ENCODE measurements around the gene NSRP1.
"Not testable (repeated sequence)": the region's sequence is repeated elsewhere in the genome, so short reads cannot be mapped to it uniquely, and the experiment has no call there.

The NSRP1 gene, protein sequence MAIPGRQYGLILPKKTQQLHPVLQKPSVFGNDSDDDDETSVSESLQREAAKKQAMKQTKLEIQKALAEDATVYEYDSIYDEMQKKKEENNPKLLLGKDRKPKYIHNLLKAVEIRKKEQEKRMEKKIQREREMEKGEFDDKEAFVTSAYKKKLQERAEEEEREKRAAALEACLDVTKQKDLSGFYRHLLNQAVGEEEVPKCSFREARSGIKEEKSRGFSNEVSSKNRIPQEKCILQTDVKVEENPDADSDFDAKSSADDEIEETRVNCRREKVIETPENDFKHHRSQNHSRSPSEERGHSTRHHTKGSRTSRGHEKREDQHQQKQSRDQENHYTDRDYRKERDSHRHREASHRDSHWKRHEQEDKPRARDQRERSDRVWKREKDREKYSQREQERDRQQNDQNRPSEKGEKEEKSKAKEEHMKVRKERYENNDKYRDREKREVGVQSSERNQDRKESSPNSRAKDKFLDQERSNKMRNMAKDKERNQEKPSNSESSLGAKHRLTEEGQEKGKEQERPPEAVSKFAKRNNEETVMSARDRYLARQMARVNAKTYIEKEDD

DNA sequence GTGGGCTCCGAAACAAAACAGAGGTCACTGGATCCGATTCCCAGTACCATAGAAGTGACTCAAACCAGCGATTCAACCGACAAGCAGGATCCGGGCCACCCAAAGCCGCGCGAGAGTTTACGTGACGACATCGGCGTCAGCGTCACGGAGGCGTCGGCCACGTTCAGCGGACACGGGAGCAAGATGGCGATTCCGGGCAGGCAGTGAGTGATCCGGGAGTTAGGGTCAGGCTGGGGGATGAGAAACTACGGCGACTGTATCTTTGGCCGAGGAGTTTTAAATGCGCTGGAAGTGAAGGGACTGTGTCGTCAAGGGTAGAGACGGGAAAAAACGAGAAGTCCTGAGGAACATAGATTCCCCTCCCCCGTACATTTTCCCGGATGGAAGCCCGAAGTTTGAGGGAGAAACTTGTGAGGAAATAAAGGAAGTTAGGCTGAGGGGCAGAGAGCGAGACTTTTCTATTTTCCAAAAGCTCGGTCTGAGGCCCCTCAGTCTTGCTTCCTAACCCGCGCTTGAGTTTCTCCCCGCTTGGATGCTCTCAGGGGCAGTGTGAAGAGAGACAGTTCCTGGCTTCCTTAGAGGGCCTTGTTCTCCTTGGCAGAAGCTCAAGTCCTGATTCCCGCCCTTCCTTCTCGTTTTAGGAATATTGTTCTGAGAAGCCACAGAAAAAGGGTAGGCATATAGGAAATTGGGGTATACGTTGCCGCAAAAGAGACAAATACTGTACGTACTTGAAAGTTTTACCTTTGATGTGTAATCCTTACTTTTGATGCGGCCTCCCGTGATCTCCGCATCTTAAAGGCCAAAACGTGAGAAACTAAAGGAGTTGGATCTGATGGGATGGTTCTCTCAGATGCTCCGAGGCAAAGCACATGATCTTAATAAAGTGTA, at the start of gene NSRP1:
TSS of gene NSRP1 (plus strand) at position 156 of the 891 bp plus-strand sequence. CDS start at position 184, 28 bp downstream.
- DNase-seq, result peak; percentile 39

DNA sequence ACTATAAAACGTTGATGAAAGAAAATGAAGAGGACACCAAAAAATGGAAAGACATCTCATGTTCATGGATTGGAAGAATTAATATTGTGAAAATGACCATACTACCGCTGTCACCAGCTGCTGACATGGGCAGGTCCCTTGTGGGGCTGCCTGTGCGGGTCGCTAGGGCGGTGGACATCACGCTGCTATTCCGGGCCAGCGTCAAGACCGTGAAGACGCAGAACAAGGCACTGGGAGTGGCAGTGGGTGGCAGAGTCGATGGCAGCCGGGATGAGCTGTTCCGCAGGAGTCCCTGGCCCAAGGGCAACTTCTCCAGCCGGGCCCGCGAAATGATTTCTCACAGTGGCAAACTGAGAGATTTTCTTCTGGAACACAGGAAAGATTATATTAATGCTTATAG, 48.2 kb upstream of the NSRP1 start:
- DNase-seq, result no peak

DNA sequence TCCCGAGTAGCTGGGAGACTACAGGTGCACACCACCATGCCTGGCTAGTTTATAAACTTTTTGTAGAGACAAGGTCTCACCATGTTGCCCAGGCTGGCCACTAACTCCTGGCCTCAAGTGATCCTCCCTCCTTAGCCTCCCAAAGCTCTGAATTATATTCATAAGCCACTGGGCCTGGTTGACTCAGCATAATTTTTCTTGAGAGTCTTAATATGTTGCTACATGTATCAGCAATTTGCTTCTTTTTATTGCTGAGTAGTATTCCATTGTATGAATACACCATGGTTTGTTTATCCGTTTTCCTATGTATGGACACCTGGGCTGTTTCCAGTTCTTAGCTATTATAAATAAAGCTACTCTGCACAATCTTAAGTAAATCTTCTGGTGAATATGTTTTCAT, 42.4 kb upstream of the NSRP1 start:
- DNase-seq, result no peak

DNA sequence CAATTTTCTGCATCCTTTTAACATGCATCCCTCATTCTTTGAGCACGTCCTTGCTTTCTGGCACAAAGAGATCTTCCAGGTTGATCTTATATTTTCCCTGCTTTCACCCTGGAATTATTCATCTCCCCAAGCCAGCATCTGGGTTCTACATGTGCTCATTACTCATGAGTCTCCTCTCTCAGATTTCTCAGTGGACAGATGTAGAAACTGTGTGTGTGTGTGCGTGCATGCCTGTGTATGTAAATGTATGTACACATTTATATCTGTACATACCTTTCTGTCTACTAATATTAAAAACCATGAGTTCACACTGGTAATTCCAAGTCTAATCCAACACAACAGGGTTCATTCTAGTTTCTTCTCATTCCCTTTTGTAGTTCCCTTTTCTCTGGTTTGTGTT, 41.9 kb upstream of the NSRP1 start:
- DNase-seq, result no peak

DNA sequence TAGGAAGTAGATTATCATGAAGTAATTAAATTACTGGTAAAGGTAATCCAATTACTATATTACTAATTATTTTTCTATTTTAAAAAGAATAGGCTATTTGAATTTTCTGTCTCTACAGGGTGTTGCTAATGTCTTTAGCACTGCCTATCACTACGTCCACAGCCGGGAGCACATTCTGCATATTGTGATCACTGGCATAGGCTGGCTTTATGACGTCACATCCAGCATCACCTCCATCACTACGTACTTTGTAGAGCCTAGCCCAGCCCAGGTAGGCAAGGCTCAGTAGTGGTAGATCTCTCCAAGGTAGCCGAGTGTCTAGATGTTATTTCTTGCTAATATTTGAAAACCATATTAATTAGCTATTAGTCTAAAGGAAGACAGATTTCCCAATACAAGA, 33.8 kb upstream of the NSRP1 start:
- no peak for DNase-seq

DNA sequence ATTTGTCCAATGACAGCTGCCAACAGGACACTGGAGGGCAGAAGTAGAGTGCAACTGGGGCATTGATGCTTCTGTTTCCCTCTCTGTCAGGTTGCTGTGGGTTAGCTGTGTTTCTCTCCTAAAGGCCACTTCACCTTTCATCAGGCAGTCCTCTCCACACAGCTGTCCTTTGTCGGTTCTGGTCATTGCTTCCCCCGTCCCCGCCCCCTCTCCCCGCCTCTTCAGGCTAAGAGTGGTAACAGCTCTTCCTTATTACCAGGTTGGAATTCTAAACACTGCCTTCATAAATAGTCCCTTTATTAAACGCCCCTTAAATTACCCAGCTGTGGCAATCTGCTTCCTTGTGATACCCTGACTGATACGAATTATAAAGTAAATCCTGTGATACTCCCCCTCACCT, 31.8 kb upstream of the NSRP1 start:
- DNase-seq, result no peak

DNA sequence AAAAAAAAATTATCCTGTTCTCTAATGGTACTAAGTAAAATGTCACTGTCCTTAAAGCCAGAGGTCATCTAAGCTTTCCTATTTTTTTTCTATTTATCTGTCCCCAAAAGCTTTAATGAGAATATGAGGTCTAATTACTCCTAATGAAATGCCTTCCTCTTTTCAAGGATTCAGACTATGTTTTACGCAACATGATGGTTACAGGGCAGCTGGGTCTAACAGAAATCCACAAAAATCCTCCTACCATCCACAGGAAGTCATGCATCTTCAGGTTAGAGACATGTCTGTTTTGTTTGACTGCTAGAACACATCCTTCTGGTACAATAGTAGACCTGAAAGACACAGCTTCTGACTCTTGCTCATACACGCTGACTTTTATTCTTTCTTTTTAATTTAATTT, 29.7 kb upstream of the NSRP1 start:
- DNase-seq, result no peak

DNA sequence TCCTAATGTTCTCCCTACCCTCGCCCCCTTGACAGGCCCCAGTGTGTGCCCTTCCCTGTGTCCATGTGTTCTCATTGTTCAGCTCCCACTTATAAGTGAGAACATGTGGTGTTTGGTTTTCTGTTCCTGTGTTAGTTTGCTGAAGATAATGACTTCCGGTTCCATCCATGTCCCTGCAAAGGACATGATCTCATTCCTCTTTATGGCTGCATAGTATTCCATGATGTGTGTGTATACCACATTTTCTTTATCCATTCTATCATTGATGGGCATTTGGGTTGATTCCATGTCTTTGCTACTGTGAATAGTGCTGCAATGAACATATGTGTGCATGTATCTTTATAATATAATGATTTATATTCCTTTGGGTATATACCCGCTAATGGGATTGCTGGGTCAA, 29.2 kb upstream of the NSRP1 start:
- DNase-seq, result not testable (repeated sequence)

DNA sequence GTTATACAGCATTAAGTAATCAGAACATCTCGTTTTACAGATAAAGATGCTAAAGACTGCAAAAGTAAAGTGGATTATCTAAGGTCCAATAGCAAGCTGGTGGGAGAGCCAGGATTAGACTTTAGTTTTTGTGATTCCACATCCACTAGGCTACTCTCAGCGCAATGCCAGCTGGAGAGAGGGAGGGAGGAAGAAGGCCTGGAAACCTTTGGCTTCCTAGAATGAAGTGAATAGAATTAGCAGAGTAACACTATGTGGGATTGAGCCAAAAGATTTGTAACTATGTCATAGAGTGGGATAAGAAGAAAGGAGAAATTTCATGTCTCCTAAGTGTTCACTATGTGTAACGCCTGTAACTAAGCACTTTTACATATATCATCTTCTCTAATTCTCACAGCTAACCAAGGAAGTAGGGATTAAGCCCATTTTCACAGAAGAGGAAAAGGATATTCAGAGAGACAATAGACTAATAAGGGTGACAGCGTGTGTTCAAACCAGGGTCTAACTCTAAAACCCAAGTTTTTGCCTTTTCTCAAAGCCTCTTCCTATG, 25.4 kb upstream of the NSRP1 start:
- no peak for DNase-seq

DNA sequence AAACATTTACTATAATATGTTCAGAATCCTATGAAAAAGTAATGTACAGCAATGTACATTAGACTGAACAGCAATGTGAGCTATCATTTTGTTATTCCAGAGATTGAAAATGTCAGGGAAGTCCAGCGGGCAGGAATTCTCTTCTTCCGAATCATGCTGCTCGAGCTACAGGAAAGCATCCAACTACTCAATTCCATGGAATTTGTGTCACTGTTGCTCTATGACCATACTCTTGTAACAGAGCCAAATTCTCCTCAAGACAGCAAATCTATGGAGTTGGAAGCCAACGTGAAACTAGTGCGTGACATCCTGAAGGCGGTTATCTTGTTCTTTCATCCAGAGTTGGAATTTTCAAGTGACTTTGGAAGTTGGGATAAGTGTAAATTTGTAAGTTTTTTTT, 24.8 kb upstream of the NSRP1 start:
- DNase-seq, result no peak

DNA sequence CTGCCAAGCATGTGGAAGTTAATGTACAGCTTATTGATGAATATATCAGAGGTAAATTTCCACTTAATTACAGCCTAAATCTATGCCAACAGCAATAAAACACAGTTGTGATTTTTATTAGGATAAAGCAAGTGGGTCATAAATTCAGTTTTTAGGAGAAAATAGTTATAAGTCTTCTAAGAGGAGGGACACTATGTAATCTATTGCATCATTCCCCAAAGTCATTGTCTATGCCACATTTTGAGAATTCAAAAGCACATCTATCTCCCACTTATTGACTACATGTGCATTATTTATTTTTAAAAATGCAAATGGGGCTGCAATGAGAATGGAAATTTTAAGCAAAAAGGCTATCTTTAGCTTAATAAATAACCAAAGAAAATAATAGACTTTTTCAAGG, 23.7 kb upstream of the NSRP1 start:
- no peak for DNase-seq

DNA sequence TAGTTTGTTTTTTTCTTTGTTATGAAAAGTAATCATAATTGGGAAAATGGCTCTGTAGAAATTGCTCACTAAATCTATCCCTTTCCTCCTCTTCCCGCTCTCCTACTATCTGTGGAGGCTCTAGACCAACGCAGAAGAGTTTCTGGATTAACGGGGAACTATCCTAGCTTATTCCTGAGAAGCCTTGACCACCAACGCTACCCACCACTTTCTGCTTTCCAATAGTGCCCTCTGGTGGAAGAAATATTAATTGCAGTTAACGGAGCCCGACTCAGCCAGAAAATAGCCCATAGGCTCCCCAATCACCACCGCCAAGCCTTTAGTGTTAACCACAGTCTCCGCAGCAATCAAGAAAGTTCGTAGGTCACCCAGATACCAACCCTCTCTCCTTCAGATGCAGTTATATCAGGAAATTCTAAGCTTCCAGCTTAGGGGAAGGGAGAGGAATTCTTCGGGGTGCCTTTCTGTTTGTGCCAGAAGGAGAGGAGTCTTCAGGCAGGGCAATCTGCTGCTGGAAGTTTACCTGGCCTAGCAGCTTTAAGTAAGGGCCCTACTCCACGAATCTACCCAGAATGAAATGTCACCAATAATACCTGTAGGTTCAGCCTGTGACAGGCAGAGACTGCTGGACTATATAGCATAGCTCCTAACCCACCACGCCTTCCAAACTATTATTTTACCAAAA, 23.0 kb upstream of the NSRP1 start:
- DNase-seq, result no peak

DNA sequence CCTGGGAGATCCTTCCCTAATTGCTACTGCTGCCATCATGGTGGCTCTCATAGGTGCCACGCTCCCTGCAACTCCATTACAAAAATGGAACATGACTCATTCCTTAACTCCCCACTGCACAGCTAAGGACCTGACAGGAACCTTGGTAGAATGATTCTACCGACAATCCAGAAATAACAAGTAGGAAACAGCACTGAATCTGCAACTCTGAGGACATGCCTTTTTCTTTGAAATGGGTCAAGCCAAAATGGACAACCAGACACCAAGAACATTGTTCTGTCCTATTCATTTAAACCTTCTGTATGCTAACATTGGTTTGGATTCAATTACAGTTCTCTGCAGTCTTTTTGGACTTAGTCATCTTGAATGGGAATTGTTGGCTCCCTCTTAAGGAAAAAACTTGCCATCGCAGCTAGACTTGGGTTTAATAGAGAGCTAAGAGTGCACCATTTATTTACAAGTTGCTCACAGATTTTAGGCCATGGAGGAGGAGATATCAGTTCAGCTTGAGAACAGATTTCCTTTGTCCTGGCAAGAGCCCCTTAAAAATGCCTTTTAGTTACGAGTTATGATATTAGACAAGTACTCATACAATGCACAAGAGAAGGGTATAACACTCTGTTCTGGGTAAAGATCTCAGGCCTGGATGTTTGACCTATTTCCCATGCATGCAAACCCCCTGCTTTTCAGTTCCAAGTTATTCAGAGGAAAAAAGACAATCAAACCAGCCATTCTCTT, 20.9 kb upstream of the NSRP1 start:
- no peak for DNase-seq

DNA sequence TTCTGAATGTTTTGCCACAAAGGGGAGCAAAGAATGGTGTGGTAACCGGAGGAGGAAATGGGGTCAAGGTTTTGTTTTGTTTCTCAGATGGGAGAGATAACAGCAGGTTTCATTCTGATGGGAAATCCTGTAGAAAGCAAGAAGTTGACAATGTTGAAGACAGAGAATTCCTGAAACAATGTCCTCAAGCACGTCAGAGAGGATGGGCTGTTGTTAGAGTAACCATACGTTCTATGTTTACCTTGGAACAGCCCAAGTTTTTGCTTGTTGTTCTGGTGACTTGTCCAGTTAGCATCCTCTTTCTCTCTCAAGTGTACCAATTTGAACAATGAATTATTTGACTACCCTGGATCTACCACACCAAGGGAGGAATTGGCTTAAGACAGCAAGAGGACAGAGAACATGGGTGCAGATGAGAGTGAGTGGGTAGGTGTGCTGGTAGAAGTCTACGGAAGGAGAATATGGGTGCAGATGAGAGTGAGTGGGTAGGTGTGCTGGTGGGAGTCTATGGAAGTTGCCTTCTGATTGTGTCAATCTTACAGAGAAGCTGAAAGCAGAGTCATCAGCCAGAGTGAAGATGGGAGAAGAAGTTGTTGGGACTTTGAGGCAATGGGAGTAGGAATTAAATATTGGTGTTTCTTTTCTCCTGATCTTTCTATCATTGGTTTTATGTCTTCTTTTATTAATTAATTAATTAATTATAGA, 14.8 kb upstream of the NSRP1 start:
- no peak for DNase-seq

DNA sequence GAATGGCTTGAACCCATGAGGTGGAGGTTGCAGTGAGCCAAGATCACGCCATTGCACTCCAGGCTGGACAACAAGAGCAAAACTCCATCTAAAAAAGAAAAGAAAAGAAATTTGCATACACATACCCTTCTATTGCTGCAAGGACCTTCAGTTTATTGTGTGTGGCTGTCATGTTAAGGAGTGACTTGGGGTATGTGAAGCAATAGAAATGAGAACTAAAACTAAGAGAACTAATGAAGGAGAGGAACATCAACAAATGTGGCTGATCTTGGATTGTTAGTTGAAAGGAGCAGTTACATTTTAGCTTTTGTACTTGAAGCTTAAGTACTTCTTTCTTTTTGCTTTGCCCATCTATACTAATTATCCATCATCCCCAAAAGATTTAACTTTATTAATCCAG, 12.7 kb upstream of the NSRP1 start:
- no peak for DNase-seq

DNA sequence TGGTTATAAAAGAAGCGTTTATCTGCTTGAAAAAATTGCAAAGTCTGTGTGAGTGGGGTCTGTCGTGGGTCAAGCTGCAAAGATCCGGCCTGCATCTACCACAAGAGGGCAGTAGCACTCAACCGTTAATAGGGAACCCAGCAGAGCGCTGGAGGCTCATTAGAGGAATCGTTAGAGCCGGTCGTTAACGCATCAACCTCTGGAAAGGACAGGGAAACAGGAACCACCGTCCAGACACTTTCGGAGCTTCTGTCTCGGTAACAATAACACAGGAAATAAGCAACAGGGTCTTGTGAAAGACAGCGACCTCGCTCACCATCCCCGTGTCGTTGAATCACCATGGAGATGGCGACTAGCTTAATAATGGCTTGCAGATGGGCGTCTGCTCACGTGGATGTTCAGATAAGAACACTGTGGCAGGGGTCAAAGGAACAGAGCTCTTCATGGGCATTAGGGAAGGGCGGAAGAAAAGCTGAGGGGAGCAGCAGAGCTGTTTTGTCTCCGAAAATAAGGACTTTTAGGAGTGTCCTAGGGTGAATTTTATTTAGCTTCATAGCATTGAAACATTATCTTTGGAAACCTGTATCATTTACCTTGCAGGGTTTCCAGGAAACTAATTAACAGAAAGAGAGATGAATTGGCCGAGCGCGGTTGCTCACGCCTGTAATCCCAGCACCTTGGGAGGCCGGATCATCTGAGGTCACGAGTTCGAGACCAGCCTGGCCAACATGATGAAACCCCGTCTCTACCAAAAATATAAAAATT, 11.9 kb upstream of the NSRP1 start:
- no peak for DNase-seq

DNA sequence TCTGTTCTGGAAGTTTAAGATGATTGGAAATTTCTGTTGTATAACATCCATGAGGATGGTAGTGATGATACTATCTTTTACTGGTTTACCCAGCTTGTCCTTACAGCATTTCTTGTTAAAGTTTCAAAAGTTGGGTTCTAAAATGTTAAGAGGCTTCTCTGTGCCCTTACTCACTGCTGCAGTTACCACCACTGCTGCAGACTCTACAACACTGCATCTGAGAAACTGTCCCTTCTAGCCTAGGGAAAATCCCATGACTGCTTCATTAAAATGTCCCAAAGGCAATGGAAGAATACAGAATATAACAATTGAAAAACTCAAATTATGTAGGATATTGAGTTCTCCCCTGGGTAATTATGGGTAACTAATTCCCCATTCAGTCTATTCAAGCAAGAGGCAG, 3.8 kb upstream of the NSRP1 start:
- DNase-seq, result no peak

DNA sequence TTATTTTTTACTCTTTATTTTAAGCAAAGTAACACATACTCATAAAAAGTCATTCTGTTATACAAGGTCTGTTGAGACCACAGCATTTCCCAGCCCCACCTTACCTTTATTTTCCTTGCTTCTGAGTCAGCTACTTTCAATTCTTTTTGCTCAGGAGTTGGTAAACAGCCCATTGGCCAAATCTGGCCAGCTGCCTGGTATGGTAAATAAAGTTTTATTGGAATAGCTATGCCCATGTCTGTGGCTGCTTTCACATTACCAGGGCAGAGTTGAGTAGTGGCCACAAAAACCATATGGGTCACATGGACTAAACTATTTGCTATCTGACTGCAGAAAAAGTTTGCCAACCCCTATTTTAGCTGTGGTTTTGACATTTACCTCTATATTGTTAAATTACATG, 3.4 kb upstream of the NSRP1 start:
- no peak for DNase-seq

DNA sequence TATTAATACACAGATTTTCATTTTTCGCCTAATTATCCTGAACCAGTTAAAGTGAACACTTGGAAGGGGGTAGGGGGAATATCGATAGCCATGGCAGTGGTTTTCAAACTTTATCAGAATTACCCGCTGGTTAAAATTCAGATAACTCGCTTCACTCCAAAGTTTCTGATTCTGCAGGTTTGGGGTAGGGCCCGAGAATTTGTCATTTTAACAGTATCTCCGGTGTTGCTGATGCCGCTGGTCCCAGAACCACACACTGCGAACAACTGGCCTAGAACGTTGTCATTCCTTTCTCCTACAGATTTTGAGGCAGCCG, 313 bp upstream of the NSRP1 start:
- no peak for DNase-seq

DNA sequence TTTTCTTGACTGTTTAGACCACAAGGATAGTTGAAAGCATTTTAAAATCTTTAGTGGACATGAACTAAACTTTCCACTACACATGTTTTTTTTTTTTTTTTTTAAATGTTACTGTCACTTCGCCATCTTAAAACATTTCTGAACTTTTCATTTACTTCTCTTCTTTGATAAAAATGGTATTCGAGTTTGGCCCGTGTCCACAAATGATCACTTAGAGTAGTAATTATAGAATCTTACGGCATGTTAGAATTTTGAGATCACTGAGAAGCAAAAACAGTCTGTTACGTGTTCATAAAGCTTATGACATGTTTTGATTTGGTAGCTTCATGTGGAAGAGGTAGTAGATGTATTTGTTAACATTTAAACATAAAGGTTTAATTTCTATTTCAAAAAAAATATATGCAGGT, 1.1 kb downstream of the NSRP1 start:
- no peak for DNase-seq

DNA sequence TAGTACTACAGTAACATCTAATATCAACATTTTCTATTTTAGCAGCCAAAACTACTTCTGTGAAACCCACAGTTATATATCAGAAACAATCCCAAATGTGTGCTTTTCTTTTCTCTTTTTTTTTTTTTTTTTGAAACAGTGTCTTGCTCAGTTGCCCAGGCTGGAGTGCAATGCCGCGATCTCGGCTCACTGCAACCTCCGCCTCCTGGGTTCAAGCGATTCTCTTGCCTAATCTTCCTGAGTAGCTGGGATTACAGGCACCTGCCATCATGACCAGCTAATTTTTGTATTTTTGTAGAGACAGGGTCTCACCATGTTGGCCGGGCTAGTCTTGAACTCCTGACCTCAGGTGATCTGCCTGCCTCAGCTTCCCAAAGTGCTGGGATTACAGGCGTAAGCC, 2.0 kb downstream of the NSRP1 start:
- not testable (repeated sequence) for DNase-seq
